ENCODE data around the gene RPL37. TPM values are rescaled to one million over a fixed set of nuclear protein-coding genes. Genes with fewer than 3 reads are reported as not detected.

Gene RPL37
- total and polyA plus RNA-seq, 2 donors from 2014 or later = 919 to 2,564 TPM

- intact Hi-C loops (cut with DNase I) = no loop called here
These were observed 44.3 kb upstream of the RPL37 start for GRCh38 chr5:40879163-40879942.

GRCh38 chr5:40877371-40877988 is 42.5 kb upstream of the RPL37 start:
- Histone ChIP-seq H3K9ac (ENCODE audit: low read length in 3 of 3) (no peak overlapping the region), H3K36me3 (ENCODE audit: control insufficient read depth in 2 of 3, insufficient read depth in 3 of 3, low read length in 3 of 3) (no peaks in the 10 kb centered on the region), H3K9me3 (ENCODE audit: control insufficient read depth in 2 of 3, insufficient read depth in 1 of 3, low read length in 3 of 3) (no peaks in the 10 kb centered on the region), H3K27ac (ENCODE audit: low read depth in 2 of 2, low read length in 2 of 2) (no peak overlapping the region), H3K4me3 (ENCODE audit: low read length in 3 of 3) (no peak overlapping the region), H3K4me1 (ENCODE audit: control insufficient read depth in 2 of 3, insufficient read depth in 2 of 3, low read depth in 1 of 3, low read length in 3 of 3) (no peaks in the 10 kb centered on the region), H3K27me3 (ENCODE audit: control insufficient read depth, insufficient read depth, low read length) (no peaks in the 10 kb centered on the region)
- intact Hi-C loops (cut with DNase I) = no loop called here
- no peak for TF ChIP-seq CTCF (IDR thresholded peaks at IDR 0.05; ENCODE audit: borderline replicate concordance, extremely low read depth, insufficient read depth)
- no peak for DNase-seq
- no peak for FAIRE-seq

More at GRCh38 chr5:40879163-40879942, 44.3 kb upstream of the RPL37 start:
- Histone ChIP-seq H3K27me3 (ENCODE audit: control insufficient read depth, insufficient read depth, low read length) (no peaks in the 10 kb centered on the region), H3K4me3 (ENCODE audit: low read length in 3 of 3) (no peak overlapping the region), H3K36me3 (ENCODE audit: control insufficient read depth in 2 of 3, insufficient read depth in 3 of 3, low read length in 3 of 3) (no peaks in the 10 kb centered on the region), H3K9ac (ENCODE audit: low read length in 3 of 3) (no peak overlapping the region), H3K27ac (ENCODE audit: low read depth in 2 of 2, low read length in 2 of 2) (no peak overlapping the region), H3K4me1 (ENCODE audit: control insufficient read depth in 2 of 3, insufficient read depth in 2 of 3, low read depth in 1 of 3, low read length in 3 of 3) (no peaks in the 10 kb centered on the region), H3K9me3 (ENCODE audit: control insufficient read depth in 2 of 3, insufficient read depth in 1 of 3, low read length in 3 of 3) (no peaks in the 10 kb centered on the region)
- peak in 2 of 5 donors; percentile 16 to 23 for DNase-seq
- peak; percentile 98 for FAIRE-seq
- TF ChIP-seq CTCF (IDR thresholded peaks at IDR 0.05; ENCODE audit: borderline replicate concordance, extremely low read depth, insufficient read depth) = peak; percentile 40

- no peak for TF ChIP-seq CTCF (IDR thresholded peaks at IDR 0.05; ENCODE audit: borderline replicate concordance, extremely low read depth, insufficient read depth)
- Histone ChIP-seq H3K4me3 (ENCODE audit: low read length in 3 of 3) (no peak overlapping the region), H3K9me3 (ENCODE audit: control insufficient read depth in 2 of 3, insufficient read depth in 1 of 3, low read length in 3 of 3) (no peaks in the 10 kb centered on the region), H3K27ac (ENCODE audit: low read depth in 2 of 2, low read length in 2 of 2) (no peak overlapping the region), H3K4me1 (ENCODE audit: control insufficient read depth in 2 of 3, insufficient read depth in 2 of 3, low read depth in 1 of 3, low read length in 3 of 3) (no peaks in the 10 kb centered on the region), H3K9ac (ENCODE audit: low read length in 3 of 3) (no peak overlapping the region), H3K27me3 (ENCODE audit: control insufficient read depth, insufficient read depth, low read length) (no peaks in the 10 kb centered on the region), H3K36me3 (ENCODE audit: control insufficient read depth in 2 of 3, insufficient read depth in 3 of 3, low read length in 3 of 3) (no peaks in the 10 kb centered on the region)
- intact Hi-C loops (cut with DNase I) = no loop called here
- no peak for DNase-seq
- no peak for FAIRE-seq
These were observed 40.9 kb upstream of the RPL37 start for GRCh38 chr5:40875958-40876357.

Data from kidney (tissue), 14 donors.